GM12878 (cell line): Measurements from ENCODE around the gene CCDC18. TPM values are rescaled to one million over a fixed set of nuclear protein-coding genes. Genes with fewer than 3 reads are reported as not detected.
"Not testable (repeated sequence)": the region's sequence is repeated elsewhere in the genome, so short reads cannot be mapped to it uniquely, and the experiment has no call there.

Experiments used
- ATAC-seq: fragments of 200-7000 bp; cut with Tn5 transposase; 3 replicates; pipeline ENCODE4 v1.9.1; 2020; ENCODE audit warnings: mild to moderate bottlenecking, moderate library complexity
- BruUV-seq: library from RNA; stranded (reverse); fragments of 400-500 nt; replicated peaks from 2 replicates; lab custom pipeline; 2021; lab: Mats Ljungman, UMichigan
- CTCF ChIA-PET: fragments of 300-600 bp; sonication (Branson Sonifier 250); formaldehyde crosslinking; extraction: SDS; loops from one replicate; lab custom pipeline; 2021; ENCODE audit warnings: inconsistent platforms; lab: Yijun Ruan, JAX
- POLR2A ChIA-PET: fragments of 350-600 bp; formaldehyde crosslinking; extraction: SDS; loops from one replicate; lab custom pipeline; 2021; ENCODE audit warnings: inconsistent platforms; lab: Charles Lee
- RAD21 ChIA-PET: fragments of 300-600 bp; sonication (Branson Sonifier 250); formaldehyde crosslinking; loops from one replicate; lab custom pipeline; 2023; ENCODE audit warnings: antibody characterized with exemption; ENCODE audit not compliant: unreplicated experiment; lab: Charles Lee
- SMC1A ChIA-PET: fragments of 300-600 bp; sonication (Branson Sonifier 250); formaldehyde crosslinking; loops from one replicate; lab custom pipeline; 2023; ENCODE audit not compliant: unreplicated experiment, uncharacterized antibody; lab: Charles Lee
- DNase-seq: peaks from one replicate; pipeline ENCODE4 v3.0.0-alpha.2; 2011; ENCODE audit warnings: low read depth, low spot score
- FAIRE-seq: peaks from 3 replicates; lab custom pipeline; 2011; peaks lifted over from hg19 to GRCh38; lab: Jason Lieb, UNC
- H2AFZ ChIP-seq: 2 replicates; pipeline ENCODE4 v1.6.0; 2011; ENCODE audit warnings: low read depth, low read length, control low read depth; ENCODE audit not compliant: control insufficient read depth
- H3K27ac ChIP-seq: 2 replicates; pipeline ENCODE4 v1.5.1; 2011; ENCODE audit warnings: control low read depth; ENCODE audit not compliant: control insufficient read depth, insufficient read depth
- H3K27me3 ChIP-seq, 2 experiments: replicated peaks in 1 of 2; 2 replicates each; pipeline versions ENCODE4 v1.6.0 to v1.6.1; 2011; ENCODE audit warnings: low read length in 1 of 2; ENCODE audit not compliant: control insufficient read depth in 2 of 2, insufficient read depth in 2 of 2
- H3K36me3 ChIP-seq, 2 experiments: 2 replicates each; pipeline ENCODE4 v1.5.1; 2011; ENCODE audit warnings: low read length in 1 of 2; ENCODE audit not compliant: control insufficient read depth in 2 of 2, insufficient read depth in 2 of 2
- H3K4me1 ChIP-seq: 2 replicates; pipeline ENCODE4 v1.6.1; 2011; ENCODE audit warnings: mild to moderate bottlenecking, low read length, moderate library complexity, mixed read lengths; ENCODE audit not compliant: control insufficient read depth, insufficient read depth
- H3K4me2 ChIP-seq: 2 replicates; pipeline ENCODE4 v1.6.0; 2011; ENCODE audit warnings: control low read depth; ENCODE audit not compliant: control insufficient read depth, insufficient read depth
- H3K4me3 ChIP-seq: fragments of 200-600 bp; sonication (generic); 2 replicates; pipeline ENCODE4 v1.5.1; 2016
- H3K79me2 ChIP-seq: 2 replicates; pipeline ENCODE4 v1.6.0; 2011; ENCODE audit warnings: low read length; ENCODE audit not compliant: control insufficient read depth, insufficient read depth
- H3K9ac ChIP-seq: 2 replicates; pipeline ENCODE4 v1.8.0; 2011; ENCODE audit warnings: low read length, control low read depth, mixed read lengths; ENCODE audit not compliant: control insufficient read depth, insufficient read depth
- H3K9me3 ChIP-seq: replicated peaks from 3 replicates; pipeline ENCODE4 v1.5.1; 2011; ENCODE audit warnings: mild to moderate bottlenecking, low read length; ENCODE audit not compliant: control insufficient read depth, insufficient read depth
- H4K20me1 ChIP-seq: 2 replicates; pipeline ENCODE4 v1.6.0; 2011; ENCODE audit not compliant: control insufficient read depth, insufficient read depth
- ASH2L ChIP-seq: fragments of 300-600, 200-600 bp; sonication (generic); IDR thresholded peaks from 2 replicates; pipeline ENCODE4 v1.6.1; 2017; ENCODE audit warnings: low read depth, mild to moderate bottlenecking, borderline replicate concordance
- BCL11A ChIP-seq: IDR thresholded peaks from 2 replicates; pipeline ENCODE4 v1.6.1; 2011; ENCODE audit warnings: low read depth, low read length
- BCL3 ChIP-seq: IDR thresholded peaks from 2 replicates; pipeline ENCODE4 v1.6.1; 2011; ENCODE audit warnings: borderline replicate concordance, low read depth, mild to moderate bottlenecking, moderate library complexity, low read length; ENCODE audit not compliant: insufficient read depth, poor library complexity, severe bottlenecking
- NFYB ChIP-seq: IDR thresholded peaks from 2 replicates; pipeline ENCODE4 v1.6.1; 2011; ENCODE audit warnings: low read depth, mild to moderate bottlenecking, low read length, improper control_type of control experiment, moderate library complexity; ENCODE audit not compliant: insufficient read depth
- PML ChIP-seq: IDR thresholded peaks from 2 replicates; pipeline ENCODE4 v1.6.1; 2012; ENCODE audit warnings: low read length, inconsistent platforms
- POLR2A ChIP-seq: IDR thresholded peaks from 2 replicates; pipeline ENCODE4 v1.6.1; 2011; ENCODE audit warnings: low read depth, mild to moderate bottlenecking, low read length
- RFX5 ChIP-seq: IDR thresholded peaks from 2 replicates; pipeline ENCODE4 v1.6.1; 2011; ENCODE audit warnings: low read depth, low read length, improper control_type of control experiment
- SMARCA5 ChIP-seq: fragments of 450-650 bp; IDR thresholded peaks from 2 replicates; pipeline ENCODE4 v1.6.1; 2017; ENCODE audit warnings: mild to moderate bottlenecking
- SP1 ChIP-seq: IDR thresholded peaks from one replicate; pipeline ENCODE4 v1.6.1; 2011; ENCODE audit warnings: low read depth, low read length
- TCF7 ChIP-seq: IDR thresholded peaks from 2 replicates; pipeline ENCODE4 v1.6.1; 2014; ENCODE audit warnings: antibody characterized with exemption, borderline replicate concordance
- YBX1 ChIP-seq: fragments of 450-650 bp; IDR thresholded peaks from 2 replicates; pipeline ENCODE4 v1.6.1; 2016; ENCODE audit warnings: antibody characterized with exemption
- ZNF274 ChIP-seq: IDR thresholded peaks from one replicate; pipeline ENCODE4 v1.8.0; 2011; ENCODE audit not compliant: insufficient read length, insufficient read depth
- WGBS: methylation state at CpG from one replicate; pipeline ENCODE4 v1.1.6; 2016; ENCODE audit warnings: low lambda C conversion rate; ENCODE audit not compliant: insufficient replicate concordance, insufficient coverage; ENCODE audit errors: missing lambda C conversion rate; 5-methylcytosine and 5-hydroxymethylcytosine counted together
- in situ Hi-C: fragments of 300-500 bp; cut with MboI; formaldehyde crosslinking; loops from 9 replicates; pipeline ENCODE4 v1.14.3; 2018; ENCODE audit warnings: mixed read lengths
- intact Hi-C: fragments of 100-400 bp; cut with micrococcal nuclease; formaldehyde crosslinking; loops from one replicate; pipeline ENCODE4 v1.14.2; 2022; ENCODE audit not compliant: unreplicated experiment
- polyA plus RNA-seq, 11 experiments: library from polyadenylated mRNA; depleted of rRNA in 4 of 11; unstranded in 6 of 11; stranded (reverse) in 5 of 11; fragments of >200 nt; fragmentation: Nextera tagmentation in 4 of 11; fragmentation: Illumina TruSeq in 1 of 11; extraction: Ambion mirVana in 4 of 11; extraction: Trizol in 1 of 11; gene quantifications; 1 replicate in 1 of 11; 2 replicates in 10 of 11; pipeline versions ENCODE4 v1.2.1 to v1.2.3, GENCODE V29; 2011 to 2016; ENCODE audit warnings: inconsistent platforms in 2 of 11, missing spikeins in 2 of 11, low read depth in 1 of 11
- total RNA-seq, 4 experiments: library from RNA; depleted of rRNA in 3 of 4; stranded (reverse); fragments of >200 nt in 3 of 4; fragmentation: Illumina TruSeq in 1 of 4; extraction: Trizol in 1 of 4; gene quantifications; 2 replicates each; pipeline versions ENCODE4 v1.2.1 to v1.2.3, GENCODE V29; 2013 to 2021
- TF ChIP-seq, protein P1 (sequence below): fragments of 450-650 bp; IDR thresholded peaks from 2 replicates; pipeline ENCODE4 v1.6.1; 2018; ENCODE audit warnings: borderline replicate concordance, mild to moderate bottlenecking; ENCODE audit not compliant: partially characterized antibody
- TF ChIP-seq, protein P2 (sequence below): fragments of 450-650 bp; IDR thresholded peaks from 2 replicates; pipeline ENCODE4 v1.6.1; 2016; ENCODE audit warnings: mild to moderate bottlenecking

Gene CCDC18
- total and polyA plus RNA-seq, 10 of the 15 experiments (the other 5 are each of a cell fraction or from before 2014, with no cell fraction given) = 15.6 to 34.9 (median 19.5) TPM

- H3K27me3 ChIP-seq, H3K4me2 ChIP-seq, H3K4me3 ChIP-seq, BruUV-seq, H4K20me1 ChIP-seq, FAIRE-seq, H3K4me1 ChIP-seq, SMC1A ChIA-PET, H2AFZ ChIP-seq, H3K9ac ChIP-seq, H3K36me3 ChIP-seq, H3K27ac ChIP-seq, ATAC-seq, DNase-seq, intact Hi-C loops, RAD21 ChIA-PET, in situ Hi-C loops: not testable (repeated sequence)
- 100% methylated on average over 1 of the region's 1 CpG for WGBS
- Histone ChIP-seq H3K79me2 (peaks cover 75% of the 10 kb centered on the region), H3K9me3 (peaks cover 14% of the 10 kb centered on the region; the same call in 2 of the 3 replicates)
- POLR2A ChIA-PET = interaction anchor here (0.6 kb wide), 2 partner anchors 39 to 145 kb away, joined by 3 read pairs; no protein-coding TSS in a partner anchor
- CTCF ChIA-PET = interaction anchor here (1.2 kb wide), 1 partner anchor 12 kb away, joined by 3 read pairs; no protein-coding TSS in a partner anchor
Observed at GRCh38 chr1:93165895-93166294, 14.6 kb upstream of the CCDC18 start.

GRCh38 chr1:93167006-93167405, 13.5 kb upstream of the CCDC18 start:
- FAIRE-seq = no peak
- BruUV-seq = no TSS peak

More at GRCh38 chr1:93167006-93167405, 13.5 kb upstream of the CCDC18 start:
- Histone ChIP-seq H3K4me2 (no peak overlapping the region), H3K4me3 (no peak overlapping the region), H3K79me2 (peaks cover 78% of the 10 kb centered on the region), H3K27me3 (no peaks in the 10 kb centered on the region), H3K27ac (no peak overlapping the region), H4K20me1 (no peaks in the 10 kb centered on the region), H3K36me3 (no peaks in the 10 kb centered on the region; a peak in 3 of 4 replicates), H3K9me3 (peaks cover 14% of the 10 kb centered on the region; the same call in 2 of the 3 replicates), H3K4me1 (no peaks in the 10 kb centered on the region), H3K9ac (no peak overlapping the region), H2AFZ (no peak overlapping the region)
- intact Hi-C loops = no loop called here
- no peak for TF ChIP-seq RFX5
- TF ChIP-seq BCL3 = no peak
- no peak for TF ChIP-seq POLR2A
- TF ChIP-seq TCF7 = no peak
- no peak for TF ChIP-seq PML
- no peak for TF ChIP-seq ASH2L
- no peak for TF ChIP-seq SP1
- TF ChIP-seq YBX1 = no peak
- TF ChIP-seq, protein P1, sequence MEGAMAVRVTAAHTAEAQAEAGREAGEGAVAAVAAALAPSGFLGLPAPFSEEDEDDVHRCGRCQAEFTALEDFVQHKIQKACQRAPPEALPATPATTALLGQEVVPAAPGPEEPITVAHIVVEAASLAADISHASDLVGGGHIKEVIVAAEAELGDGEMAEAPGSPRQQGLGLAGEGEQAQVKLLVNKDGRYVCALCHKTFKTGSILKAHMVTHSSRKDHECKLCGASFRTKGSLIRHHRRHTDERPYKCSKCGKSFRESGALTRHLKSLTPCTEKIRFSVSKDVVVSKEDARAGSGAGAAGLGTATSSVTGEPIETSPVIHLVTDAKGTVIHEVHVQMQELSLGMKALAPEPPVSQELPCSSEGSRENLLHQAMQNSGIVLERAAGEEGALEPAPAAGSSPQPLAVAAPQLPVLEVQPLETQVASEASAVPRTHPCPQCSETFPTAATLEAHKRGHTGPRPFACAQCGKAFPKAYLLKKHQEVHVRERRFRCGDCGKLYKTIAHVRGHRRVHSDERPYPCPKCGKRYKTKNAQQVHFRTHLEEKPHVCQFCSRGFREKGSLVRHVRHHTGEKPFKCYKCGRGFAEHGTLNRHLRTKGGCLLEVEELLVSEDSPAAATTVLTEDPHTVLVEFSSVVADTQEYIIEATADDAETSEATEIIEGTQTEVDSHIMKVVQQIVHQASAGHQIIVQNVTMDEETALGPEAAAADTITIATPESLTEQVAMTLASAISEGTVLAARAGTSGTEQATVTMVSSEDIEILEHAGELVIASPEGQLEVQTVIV = no peak
- TF ChIP-seq BCL11A = no peak
- no peak for TF ChIP-seq NFYB
- no peak for TF ChIP-seq SMARCA5
- TF ChIP-seq ZNF274 = no peak
- TF ChIP-seq, protein P2, sequence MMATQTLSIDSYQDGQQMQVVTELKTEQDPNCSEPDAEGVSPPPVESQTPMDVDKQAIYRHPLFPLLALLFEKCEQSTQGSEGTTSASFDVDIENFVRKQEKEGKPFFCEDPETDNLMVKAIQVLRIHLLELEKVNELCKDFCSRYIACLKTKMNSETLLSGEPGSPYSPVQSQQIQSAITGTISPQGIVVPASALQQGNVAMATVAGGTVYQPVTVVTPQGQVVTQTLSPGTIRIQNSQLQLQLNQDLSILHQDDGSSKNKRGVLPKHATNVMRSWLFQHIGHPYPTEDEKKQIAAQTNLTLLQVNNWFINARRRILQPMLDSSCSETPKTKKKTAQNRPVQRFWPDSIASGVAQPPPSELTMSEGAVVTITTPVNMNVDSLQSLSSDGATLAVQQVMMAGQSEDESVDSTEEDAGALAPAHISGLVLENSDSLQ = no peak
- in situ Hi-C loops = no loop called here
- ChIA-PET RAD21 (no interaction called here), POLR2A (no interaction called here), SMC1A (no interaction called here), CTCF (no interaction called here)
- ATAC-seq = no peak
- no peak for DNase-seq
